C4-2B (cell line): ENCODE measurements around the gene RPS13.
"Not testable (repeated sequence)": the region's sequence is repeated elsewhere in the genome, so short reads cannot be mapped to it uniquely, and the experiment has no call there.

Source experiments
- H3K27ac ChIP-seq: fragments of 450-650 bp; 2 replicates; pipeline ENCODE4 v1.5.1; 2017
- ZFX ChIP-seq: fragments of 450-650 bp; IDR thresholded peaks from 2 replicates; pipeline ENCODE4 v1.6.1; 2017
- TF ChIP-seq, protein P1 (sequence below): fragments of 450-650 bp; conservative IDR thresholded peaks from 2 replicates; pipeline ENCODE4 v1.5.1; 2017; ENCODE audit warnings: mild to moderate bottlenecking

RPS13 gene

DNA sequence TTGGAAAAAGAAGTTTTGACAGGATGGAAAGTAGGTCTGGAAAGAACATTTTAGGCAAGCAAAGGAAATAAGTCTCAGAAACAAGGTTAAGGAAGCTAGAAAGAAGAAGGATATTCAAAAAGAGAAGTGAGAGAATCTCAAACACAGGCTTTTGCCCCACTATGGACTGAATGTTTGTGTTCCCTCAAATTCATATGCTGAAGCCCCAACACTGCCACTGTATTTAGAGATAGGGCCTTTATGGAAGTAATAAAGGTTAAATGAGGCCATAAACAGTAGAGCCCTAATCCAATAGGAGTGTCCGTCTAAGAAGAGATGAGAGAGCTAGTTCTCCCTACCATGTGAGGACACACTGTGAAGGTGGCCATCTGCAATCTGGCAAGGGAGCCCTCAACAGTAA is 20.6 kb upstream of the RPS13 start:
- TF ChIP-seq, protein P1, sequence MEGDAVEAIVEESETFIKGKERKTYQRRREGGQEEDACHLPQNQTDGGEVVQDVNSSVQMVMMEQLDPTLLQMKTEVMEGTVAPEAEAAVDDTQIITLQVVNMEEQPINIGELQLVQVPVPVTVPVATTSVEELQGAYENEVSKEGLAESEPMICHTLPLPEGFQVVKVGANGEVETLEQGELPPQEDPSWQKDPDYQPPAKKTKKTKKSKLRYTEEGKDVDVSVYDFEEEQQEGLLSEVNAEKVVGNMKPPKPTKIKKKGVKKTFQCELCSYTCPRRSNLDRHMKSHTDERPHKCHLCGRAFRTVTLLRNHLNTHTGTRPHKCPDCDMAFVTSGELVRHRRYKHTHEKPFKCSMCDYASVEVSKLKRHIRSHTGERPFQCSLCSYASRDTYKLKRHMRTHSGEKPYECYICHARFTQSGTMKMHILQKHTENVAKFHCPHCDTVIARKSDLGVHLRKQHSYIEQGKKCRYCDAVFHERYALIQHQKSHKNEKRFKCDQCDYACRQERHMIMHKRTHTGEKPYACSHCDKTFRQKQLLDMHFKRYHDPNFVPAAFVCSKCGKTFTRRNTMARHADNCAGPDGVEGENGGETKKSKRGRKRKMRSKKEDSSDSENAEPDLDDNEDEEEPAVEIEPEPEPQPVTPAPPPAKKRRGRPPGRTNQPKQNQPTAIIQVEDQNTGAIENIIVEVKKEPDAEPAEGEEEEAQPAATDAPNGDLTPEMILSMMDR = no peak
- TF ChIP-seq ZFX = no peak
- H3K27ac ChIP-seq = no peak overlapping the region

DNA sequence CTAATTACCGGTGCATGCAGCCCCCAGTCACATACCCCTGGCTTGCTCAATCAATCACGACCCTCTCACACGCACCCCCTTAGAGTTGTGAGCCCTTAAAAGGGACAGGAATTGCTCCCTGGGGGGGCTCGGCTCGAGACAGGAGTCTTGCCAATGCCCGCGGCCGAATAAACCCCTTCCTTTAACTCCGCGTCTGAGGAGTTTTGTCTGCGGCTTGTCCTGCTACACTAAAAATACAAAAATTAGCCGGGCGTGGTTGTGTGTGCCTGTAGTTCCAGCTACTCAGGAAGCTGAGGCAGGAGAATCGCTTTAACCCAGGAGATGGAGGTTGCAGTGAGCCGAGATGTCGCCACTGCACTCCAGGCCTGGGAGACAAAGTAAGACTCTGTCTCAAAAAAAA is 8.5 kb upstream of the RPS13 start:
- not testable (repeated sequence) for H3K27ac ChIP-seq

DNA sequence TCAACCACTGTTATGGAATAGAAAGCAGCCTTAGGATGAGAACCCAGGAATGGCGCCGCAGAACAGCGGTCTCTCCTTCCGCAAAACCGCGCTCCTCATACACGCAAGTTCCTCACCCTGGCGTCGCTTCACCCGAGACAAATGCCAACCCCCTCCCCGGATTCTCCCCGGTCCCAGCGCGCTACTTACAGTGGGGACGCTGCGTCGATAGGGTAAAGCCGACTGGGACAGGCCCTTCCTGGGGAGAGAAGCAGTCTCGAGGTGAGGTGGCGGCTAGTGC is 287 bp downstream of the RPS13 start:
- TF ChIP-seq, protein P1 = no peak
- peak; percentile 55; the same call in 1 of the 2 replicates for TF ChIP-seq ZFX
- H3K27ac ChIP-seq = peak overlapping the region; percentile 100

DNA sequence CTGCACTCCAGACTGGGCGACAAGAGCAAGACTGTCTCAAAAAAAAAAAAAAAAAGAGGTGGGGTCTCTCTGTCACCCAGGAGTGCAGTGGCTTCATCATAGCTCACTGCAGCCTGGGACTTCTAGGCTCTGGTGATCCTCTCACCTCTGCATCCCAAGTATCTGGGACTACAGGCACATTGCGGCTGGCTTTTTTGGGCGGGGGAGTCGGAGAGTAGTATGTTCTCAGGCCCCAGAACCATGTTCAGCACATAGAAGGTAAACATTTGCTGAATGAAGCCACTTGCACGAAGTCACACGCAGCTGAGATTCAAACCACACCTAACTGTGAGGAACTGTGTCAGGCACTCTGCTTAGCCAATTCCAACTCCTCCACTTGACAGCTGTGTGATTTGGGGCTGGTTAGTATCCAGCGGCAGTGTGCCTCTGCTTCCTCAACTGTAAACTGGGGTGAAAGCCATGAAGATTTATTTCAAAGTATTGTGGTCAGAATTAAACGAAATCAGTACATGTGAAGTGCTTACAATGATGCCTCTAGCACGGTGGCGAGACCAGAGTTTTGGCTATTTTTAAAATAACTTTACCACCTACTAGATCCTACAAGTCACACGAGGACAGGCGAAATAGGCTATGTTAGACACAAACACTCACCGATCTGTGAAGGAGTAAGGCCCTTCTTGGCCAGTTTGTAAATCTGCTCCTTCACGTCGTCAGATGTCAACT is 789 bp downstream of the RPS13 start:
- TF ChIP-seq ZFX = no peak
- TF ChIP-seq, protein P1 = no peak
- peak overlapping the region; percentile 100 for H3K27ac ChIP-seq

DNA sequence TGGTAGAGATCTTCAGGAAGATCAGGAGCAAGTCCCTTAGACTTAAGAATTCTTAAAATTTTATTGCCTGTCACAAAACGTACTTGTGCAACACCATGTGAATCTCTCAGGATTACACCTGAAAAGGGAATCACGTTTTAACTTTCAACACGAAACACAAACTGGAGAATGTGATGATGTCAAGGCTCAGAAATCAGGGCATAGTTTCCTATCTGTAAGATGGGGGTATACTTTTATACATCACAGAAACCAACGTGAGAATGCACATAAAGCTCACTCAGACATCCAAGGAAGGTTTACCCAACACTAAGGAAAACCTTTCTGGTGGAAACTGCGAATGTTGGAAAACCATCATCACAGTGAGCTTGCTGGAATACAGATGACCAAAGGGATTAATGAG is 2.0 kb downstream of the RPS13 start:
- H3K27ac ChIP-seq = no peak overlapping the region
- TF ChIP-seq ZFX = no peak
- TF ChIP-seq, protein P1 = no peak

DNA sequence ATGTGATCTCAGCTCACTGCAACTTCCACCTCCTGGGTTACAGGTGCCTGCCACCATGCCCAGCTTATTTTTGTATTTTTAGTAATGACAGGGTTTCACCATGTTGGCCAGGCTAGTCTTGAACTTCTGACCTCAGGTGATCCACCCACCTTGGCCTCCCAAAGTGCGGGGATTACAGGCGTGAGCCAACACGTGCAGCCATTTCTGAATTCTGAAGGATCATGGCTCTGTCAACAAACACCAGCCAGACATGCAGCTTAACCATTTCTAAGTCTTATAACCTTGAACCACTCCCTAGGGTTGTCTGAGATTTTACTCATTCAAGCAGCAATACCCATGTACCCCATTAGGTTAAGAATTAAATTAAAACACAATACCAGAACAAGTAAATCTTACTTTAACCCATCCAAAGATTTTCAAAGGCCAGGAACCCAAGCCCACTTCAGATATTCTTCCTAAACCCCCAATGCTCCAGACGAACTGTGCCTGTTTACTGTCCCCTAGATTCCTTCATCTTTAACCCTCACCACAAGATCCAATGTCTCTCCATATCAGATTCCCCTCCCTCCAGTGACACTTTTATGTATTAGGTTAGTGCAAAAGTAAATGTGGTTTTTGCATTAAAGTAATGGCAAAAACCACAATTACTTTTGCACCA is 4.0 kb downstream of the RPS13 start:
- no peak overlapping the region for H3K27ac ChIP-seq
- TF ChIP-seq, protein P1 = no peak
- TF ChIP-seq ZFX = no peak

DNA sequence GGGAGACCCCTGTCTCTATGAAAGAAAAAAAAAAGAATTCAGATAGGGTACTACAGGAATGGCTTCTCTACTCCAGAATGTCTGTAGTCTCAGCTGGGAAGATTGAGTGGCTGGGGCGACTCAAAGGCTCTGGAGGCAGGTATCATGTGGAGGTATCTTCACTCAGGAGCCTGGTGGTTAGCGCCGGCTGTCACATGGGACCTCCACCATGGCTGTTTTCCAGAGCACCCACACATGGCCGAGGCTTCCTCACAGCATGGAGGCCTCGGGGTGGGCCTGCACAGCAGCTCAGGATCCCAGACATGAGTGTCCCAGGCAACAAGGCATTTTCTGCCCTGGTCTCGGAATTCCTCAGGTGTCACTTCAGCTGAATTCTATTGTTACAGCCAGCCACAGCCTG is 10.1 kb downstream of the RPS13 start:
- H3K27ac ChIP-seq = no peak overlapping the region
- TF ChIP-seq ZFX = no peak
- TF ChIP-seq, protein P1 = no peak

DNA sequence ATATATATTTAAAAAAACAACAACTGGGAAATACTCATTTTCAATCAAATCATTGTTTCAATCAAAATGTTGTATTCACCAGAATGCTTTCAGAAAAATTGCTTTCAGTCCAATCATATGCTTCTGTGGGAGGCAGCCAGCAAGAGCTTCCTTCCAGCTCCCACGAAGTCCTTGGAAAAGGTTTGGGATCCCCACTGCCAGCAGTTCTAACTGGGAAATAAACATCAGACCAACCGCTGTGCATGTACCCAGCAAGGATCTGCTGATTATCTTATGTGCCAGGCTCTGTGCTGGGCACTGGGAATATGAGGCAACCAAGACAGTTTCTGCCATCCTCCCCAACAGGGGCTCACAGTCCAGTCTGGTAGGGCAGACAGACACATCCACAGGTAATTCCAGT is 10.8 kb downstream of the RPS13 start:
- TF ChIP-seq, protein P1 = no peak
- TF ChIP-seq ZFX = no peak

More for the DNA sequence above, 10.8 kb downstream of the RPS13 start:
- no peak overlapping the region for H3K27ac ChIP-seq
